DOHH2 (cell line): Measurements from ENCODE around the gene BLOC1S4.

ENCODE experiments used
- H3F3A ChIP-seq: fragments of 200-600 bp; sonication (generic), shearing (Covaris generic); 2 replicates; pipeline ENCODE4 v1.6.0; 2016; ENCODE audit warnings: antibody characterized with exemption, mild to moderate bottlenecking; ENCODE audit not compliant: control insufficient read depth, insufficient read depth
- H3K27ac ChIP-seq: fragments of 200-600 bp; sonication (generic); 2 replicates; pipeline ENCODE4 v1.5.1; 2014; ENCODE audit warnings: low read depth, mild to moderate bottlenecking, low read length, moderate library complexity
- H3K27me3 ChIP-seq: fragments of 200-600 bp; sonication (generic); 2 replicates; pipeline ENCODE4 v1.6.1; 2014; ENCODE audit warnings: mild to moderate bottlenecking, low read length, mixed read lengths; ENCODE audit not compliant: control insufficient read depth
- H3K36me3 ChIP-seq: fragments of 200-600 bp; sonication (generic); 2 replicates; pipeline ENCODE4 v1.6.1; 2014; ENCODE audit warnings: mild to moderate bottlenecking, low read length, moderate library complexity, mixed read lengths; ENCODE audit not compliant: control insufficient read depth
- H3K4me1 ChIP-seq: fragments of 200-600 bp; sonication (generic); 2 replicates; pipeline ENCODE4 v1.6.1; 2014; ENCODE audit warnings: mild to moderate bottlenecking, low read length, mixed read lengths; ENCODE audit not compliant: control insufficient read depth
- H3K4me2 ChIP-seq: fragments of 200-600 bp; sonication (generic); 2 replicates; pipeline ENCODE4 v1.6.0; 2014; ENCODE audit warnings: mild to moderate bottlenecking, low read length, moderate library complexity
- H3K4me3 ChIP-seq: fragments of 200-600 bp; sonication (generic); 2 replicates; pipeline ENCODE4 v1.5.1; 2014; ENCODE audit warnings: mild to moderate bottlenecking, low read length, mixed read lengths
- H3K79me2 ChIP-seq: fragments of 200-600 bp; sonication (generic); 2 replicates; pipeline ENCODE4 v1.6.1; 2014; ENCODE audit warnings: mild to moderate bottlenecking, low read length, mixed read lengths; ENCODE audit not compliant: control insufficient read depth
- H3K9me2 ChIP-seq: fragments of 200-600 bp; sonication (generic); replicated peaks from 2 replicates; pipeline ENCODE4 v1.6.1; 2014; ENCODE audit warnings: mild to moderate bottlenecking, low read length, mixed read lengths; ENCODE audit not compliant: control insufficient read depth
- H3K9me3 ChIP-seq: fragments of 200-600 bp; sonication (generic); 2 replicates; pipeline ENCODE4 v1.6.1; 2014; ENCODE audit warnings: antibody characterized with exemption, low read length, mixed read lengths; ENCODE audit not compliant: control insufficient read depth, insufficient read depth
- H4K20me1 ChIP-seq: fragments of 200-600 bp; sonication (generic); 2 replicates; pipeline ENCODE4 v1.6.0; 2014; ENCODE audit warnings: low read depth, mild to moderate bottlenecking, antibody characterized with exemption, low read length, moderate library complexity; ENCODE audit not compliant: control insufficient read depth, insufficient read depth
- EZH2phosphoT487 ChIP-seq: fragments of 200-600 bp; sonication (generic); IDR thresholded peaks from 2 replicates; pipeline ENCODE4 v1.6.1; 2017; ENCODE audit warnings: borderline replicate concordance, mild to moderate bottlenecking, antibody characterized with exemption, low read length, moderate library complexity, mixed read lengths
- TF ChIP-seq, protein P1 (sequence below): fragments of 200-600 bp; sonication (generic); IDR thresholded peaks from one replicate; pipeline ENCODE4 v1.5.1; 2014; ENCODE audit warnings: antibody characterized with exemption, mild to moderate bottlenecking, low read depth, low read length; ENCODE audit not compliant: poor library complexity, severe bottlenecking

The BLOC1S4 gene

DNA sequence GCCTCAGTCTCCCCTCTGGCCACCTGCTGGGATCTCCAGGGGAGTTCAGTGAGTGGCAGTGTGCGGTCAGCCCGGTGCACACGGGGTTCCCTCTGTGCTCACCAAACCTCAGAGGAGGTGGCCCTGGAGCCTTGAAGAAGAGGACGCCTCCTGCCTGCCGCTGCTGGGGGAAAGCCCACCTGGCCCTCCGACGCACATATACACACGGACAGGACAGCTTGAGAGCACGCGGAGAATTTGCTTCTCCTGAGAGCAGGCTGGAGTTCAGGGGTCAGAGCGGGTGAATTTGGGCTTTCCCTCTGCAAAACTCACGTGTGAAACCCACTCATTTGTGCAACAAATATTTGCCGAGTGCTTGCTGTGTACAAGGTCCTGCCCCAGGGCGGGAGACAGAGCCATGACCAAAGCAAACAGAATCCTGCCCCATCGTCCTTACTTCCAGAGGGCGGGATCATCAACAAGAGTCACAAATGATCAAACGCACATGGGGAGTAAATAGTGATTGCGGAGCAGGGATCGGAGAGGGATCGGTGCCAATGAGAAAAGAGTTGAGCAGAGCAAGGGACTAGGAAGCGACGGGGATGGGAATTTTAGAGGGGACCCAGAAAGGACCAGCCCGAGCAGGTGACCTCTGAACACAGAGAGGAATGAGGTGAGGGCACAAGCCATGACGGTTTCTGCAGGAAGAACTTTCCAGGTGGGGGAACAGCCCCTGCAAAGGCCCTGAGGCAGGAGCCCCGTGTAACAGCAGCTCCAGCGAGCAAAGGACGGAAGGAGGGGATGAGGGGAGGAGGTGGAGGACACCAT is 17.6 kb downstream of the BLOC1S4 start:
- Histone ChIP-seq H3K4me2 (no peak overlapping the region), H3F3A (no peaks in the 10 kb centered on the region), H3K9me2 (no peaks in the 10 kb centered on the region), H3K4me3 (no peak overlapping the region), H3K27me3 (no peaks in the 10 kb centered on the region), H3K27ac (no peak overlapping the region), H3K4me1 (no peaks in the 10 kb centered on the region), H3K79me2 (no peaks in the 10 kb centered on the region), H3K36me3 (no peaks in the 10 kb centered on the region), H3K9me3 (no peaks in the 10 kb centered on the region), H4K20me1 (no peaks in the 10 kb centered on the region)
- TF ChIP-seq EZH2phosphoT487, result no peak
- TF ChIP-seq, protein P1, sequence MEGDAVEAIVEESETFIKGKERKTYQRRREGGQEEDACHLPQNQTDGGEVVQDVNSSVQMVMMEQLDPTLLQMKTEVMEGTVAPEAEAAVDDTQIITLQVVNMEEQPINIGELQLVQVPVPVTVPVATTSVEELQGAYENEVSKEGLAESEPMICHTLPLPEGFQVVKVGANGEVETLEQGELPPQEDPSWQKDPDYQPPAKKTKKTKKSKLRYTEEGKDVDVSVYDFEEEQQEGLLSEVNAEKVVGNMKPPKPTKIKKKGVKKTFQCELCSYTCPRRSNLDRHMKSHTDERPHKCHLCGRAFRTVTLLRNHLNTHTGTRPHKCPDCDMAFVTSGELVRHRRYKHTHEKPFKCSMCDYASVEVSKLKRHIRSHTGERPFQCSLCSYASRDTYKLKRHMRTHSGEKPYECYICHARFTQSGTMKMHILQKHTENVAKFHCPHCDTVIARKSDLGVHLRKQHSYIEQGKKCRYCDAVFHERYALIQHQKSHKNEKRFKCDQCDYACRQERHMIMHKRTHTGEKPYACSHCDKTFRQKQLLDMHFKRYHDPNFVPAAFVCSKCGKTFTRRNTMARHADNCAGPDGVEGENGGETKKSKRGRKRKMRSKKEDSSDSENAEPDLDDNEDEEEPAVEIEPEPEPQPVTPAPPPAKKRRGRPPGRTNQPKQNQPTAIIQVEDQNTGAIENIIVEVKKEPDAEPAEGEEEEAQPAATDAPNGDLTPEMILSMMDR, result no peak

DNA sequence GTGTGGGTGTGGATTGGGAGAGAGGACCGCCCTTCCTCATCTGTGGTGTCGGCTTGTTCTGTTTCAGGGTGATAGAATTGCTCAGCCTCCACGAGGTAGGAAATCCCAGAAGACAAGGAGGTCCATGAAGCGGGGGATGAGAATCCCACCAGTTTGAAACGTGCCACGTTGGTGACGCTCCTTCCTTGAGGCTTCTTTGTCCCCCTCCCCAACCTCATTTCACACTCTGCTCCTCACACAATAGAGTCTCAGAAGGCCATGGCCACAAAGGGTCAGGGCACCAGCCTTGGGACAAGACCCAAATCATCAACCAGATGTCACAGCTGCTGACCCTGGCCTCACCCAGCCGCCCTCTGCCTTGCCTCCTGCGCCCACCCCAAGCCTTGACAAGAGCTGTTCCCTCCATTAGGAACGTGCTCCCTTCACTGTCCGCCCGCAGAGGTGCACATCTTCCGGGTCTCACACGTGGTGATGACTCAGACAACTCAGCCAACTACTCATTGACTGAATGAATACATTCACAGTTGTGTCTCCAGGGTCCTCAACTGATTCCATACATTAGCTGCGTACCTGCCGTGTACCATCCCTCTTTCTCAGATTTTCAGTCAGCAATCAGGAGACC is 18.3 kb downstream of the BLOC1S4 start:
- Histone ChIP-seq H3K4me3 (no peak overlapping the region), H3K27ac (no peak overlapping the region), H3K79me2 (no peaks in the 10 kb centered on the region), H3F3A (no peaks in the 10 kb centered on the region), H3K4me1 (no peaks in the 10 kb centered on the region), H3K9me3 (no peaks in the 10 kb centered on the region), H3K27me3 (no peaks in the 10 kb centered on the region), H3K9me2 (no peaks in the 10 kb centered on the region), H4K20me1 (no peaks in the 10 kb centered on the region), H3K36me3 (no peaks in the 10 kb centered on the region), H3K4me2 (no peak overlapping the region)
- TF ChIP-seq, protein P1, result no peak
- TF ChIP-seq EZH2phosphoT487, result no peak

DNA sequence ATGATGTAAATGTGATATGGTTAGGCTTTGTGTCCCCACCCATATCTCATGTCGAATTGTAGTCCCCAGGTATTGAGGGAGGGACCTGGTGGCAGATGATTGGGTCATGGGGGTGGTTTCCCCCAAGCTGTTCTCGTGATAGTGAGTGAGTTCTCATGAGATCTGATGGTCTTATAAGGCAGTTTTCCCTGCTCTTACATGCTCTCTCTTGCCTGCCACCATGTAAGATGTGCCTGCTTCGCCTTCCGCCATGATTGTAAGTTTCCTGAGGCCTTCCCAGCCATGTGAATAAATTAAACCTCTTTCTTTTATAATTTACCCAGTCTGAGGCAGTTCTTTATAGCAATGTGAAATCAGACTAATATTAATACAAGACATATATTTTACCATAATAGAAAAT is 23.9 kb downstream of the BLOC1S4 start:
- Histone ChIP-seq H3K27me3 (no peaks in the 10 kb centered on the region), H3F3A (no peaks in the 10 kb centered on the region), H3K9me3 (no peaks in the 10 kb centered on the region), H3K9me2 (no peaks in the 10 kb centered on the region), H3K4me1 (no peaks in the 10 kb centered on the region), H4K20me1 (no peaks in the 10 kb centered on the region), H3K36me3 (no peaks in the 10 kb centered on the region), H3K27ac (no peak overlapping the region), H3K4me3 (no peak overlapping the region), H3K79me2 (no peaks in the 10 kb centered on the region), H3K4me2 (no peak overlapping the region)
- no peak for TF ChIP-seq EZH2phosphoT487
- TF ChIP-seq, protein P1, result no peak
